ENCODE data around the gene KRT77.

DNA sequence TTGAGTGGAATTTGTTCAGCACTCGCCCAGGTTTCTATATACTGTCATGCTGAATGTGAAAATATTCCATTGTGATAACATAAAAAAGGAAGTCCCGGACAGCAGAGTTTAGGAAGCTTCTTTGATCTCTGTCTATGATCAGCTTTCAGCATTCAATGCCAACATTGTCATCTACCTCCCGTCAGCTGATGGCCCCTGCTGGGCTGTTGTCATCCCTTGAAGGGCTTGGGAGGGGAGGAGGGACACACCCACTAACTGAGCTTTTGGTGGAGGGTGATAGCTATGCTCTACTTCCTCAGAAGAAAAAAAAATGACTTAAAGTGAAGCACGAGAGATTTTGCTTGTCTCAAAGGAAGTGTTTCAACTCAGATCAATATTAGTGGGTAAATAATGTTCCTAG is 4.7 kb upstream of the KRT77 start:
- TF ChIP-seq, protein P1, sequence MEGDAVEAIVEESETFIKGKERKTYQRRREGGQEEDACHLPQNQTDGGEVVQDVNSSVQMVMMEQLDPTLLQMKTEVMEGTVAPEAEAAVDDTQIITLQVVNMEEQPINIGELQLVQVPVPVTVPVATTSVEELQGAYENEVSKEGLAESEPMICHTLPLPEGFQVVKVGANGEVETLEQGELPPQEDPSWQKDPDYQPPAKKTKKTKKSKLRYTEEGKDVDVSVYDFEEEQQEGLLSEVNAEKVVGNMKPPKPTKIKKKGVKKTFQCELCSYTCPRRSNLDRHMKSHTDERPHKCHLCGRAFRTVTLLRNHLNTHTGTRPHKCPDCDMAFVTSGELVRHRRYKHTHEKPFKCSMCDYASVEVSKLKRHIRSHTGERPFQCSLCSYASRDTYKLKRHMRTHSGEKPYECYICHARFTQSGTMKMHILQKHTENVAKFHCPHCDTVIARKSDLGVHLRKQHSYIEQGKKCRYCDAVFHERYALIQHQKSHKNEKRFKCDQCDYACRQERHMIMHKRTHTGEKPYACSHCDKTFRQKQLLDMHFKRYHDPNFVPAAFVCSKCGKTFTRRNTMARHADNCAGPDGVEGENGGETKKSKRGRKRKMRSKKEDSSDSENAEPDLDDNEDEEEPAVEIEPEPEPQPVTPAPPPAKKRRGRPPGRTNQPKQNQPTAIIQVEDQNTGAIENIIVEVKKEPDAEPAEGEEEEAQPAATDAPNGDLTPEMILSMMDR (IDR thresholded peaks at IDR 0.05; ENCODE audit: low read length): no peak
- no peak for TF ChIP-seq EZH2 (optimal IDR thresholded peaks at IDR 0.05; ENCODE audit: low read depth, low read length)
